Measurements from ENCODE around the gene SUPT4H1.

DNA sequence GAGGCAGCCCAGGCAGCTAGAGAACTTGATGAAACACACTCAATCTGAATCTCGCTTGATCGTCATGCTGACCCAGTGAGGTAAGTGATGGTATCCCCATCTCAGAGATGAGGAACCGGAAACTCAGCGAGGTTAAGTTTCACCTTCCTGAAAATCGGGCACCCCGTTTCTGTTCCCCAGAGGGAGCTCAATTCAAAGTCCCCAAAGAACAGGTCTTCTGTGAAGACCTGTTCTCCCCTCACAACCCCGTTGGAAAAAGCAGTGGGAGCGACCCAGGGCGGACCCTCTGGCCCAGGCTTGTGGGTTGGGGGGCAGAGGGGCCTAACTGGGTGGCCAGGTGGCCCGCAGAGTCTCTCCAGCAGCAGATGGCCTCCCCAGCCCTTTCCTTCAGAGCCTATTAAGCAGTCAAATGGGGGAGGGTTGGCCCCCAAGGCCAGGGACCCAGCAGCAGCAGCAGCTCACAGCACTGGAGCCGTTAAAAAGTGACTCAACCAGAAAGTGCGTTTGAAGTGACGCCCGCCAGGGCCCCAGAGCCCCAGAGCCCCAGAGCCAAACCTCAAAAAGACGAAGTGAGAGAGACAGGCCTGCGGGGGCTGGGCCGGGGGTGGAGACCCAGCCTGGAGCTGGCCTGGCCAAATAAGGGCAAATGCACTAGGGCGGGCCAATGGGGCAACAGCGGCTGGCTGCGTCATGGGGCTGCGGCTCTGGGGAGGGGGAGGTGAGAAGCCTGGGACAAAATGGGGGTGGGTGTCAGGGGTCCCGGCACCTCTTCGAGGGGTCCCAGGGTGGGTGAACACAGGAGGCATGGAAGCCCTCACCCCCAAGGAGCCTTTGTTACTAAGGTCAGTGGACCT lies 14.2 kb downstream of the SUPT4H1 start:
- TF ChIP-seq TAF1 (IDR thresholded peaks at IDR 0.05; ENCODE audit: borderline replicate concordance, insufficient read depth, low read length) (no peak), POLR2AphosphoS5 (IDR thresholded peaks at IDR 0.05; ENCODE audit: low read depth, low read length) (no peak)
- TF ChIP-seq, protein P1, sequence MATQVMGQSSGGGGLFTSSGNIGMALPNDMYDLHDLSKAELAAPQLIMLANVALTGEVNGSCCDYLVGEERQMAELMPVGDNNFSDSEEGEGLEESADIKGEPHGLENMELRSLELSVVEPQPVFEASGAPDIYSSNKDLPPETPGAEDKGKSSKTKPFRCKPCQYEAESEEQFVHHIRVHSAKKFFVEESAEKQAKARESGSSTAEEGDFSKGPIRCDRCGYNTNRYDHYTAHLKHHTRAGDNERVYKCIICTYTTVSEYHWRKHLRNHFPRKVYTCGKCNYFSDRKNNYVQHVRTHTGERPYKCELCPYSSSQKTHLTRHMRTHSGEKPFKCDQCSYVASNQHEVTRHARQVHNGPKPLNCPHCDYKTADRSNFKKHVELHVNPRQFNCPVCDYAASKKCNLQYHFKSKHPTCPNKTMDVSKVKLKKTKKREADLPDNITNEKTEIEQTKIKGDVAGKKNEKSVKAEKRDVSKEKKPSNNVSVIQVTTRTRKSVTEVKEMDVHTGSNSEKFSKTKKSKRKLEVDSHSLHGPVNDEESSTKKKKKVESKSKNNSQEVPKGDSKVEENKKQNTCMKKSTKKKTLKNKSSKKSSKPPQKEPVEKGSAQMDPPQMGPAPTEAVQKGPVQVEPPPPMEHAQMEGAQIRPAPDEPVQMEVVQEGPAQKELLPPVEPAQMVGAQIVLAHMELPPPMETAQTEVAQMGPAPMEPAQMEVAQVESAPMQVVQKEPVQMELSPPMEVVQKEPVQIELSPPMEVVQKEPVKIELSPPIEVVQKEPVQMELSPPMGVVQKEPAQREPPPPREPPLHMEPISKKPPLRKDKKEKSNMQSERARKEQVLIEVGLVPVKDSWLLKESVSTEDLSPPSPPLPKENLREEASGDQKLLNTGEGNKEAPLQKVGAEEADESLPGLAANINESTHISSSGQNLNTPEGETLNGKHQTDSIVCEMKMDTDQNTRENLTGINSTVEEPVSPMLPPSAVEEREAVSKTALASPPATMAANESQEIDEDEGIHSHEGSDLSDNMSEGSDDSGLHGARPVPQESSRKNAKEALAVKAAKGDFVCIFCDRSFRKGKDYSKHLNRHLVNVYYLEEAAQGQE (IDR thresholded peaks at IDR 0.05; ENCODE audit: insufficient read depth in 1 of 2, low read depth in 2 of 2, low read length in 2 of 2) = no peak
